GM21360 (cell line): ENCODE data around the gene MUC2.

Source experiments
- ATAC-seq: cut with Tn5 transposase; IDR thresholded peaks from one replicate; pipeline ENCODE4 v1.9.1; 2021; ENCODE audit warnings: mild to moderate bottlenecking, moderate library complexity; ENCODE audit not compliant: unreplicated experiment

Gene MUC2

GRCh38 chr11:1085440-1086170, 10.9 kb downstream of the MUC2 start:
- no peak for ATAC-seq

- ATAC-seq: no peak
Observed at GRCh38 chr11:1086171-1087102, 11.8 kb downstream of the MUC2 start.

- ATAC-seq: no peak
Observed at GRCh38 chr11:1087279-1087960, 12.7 kb downstream of the MUC2 start.

GRCh38 chr11:1087961-1088926, 13.6 kb downstream of the MUC2 start:
- ATAC-seq: no peak

- ATAC-seq: no peak
Observed at GRCh38 chr11:1088927-1089737, 14.5 kb downstream of the MUC2 start.

- ATAC-seq: no peak
Observed at GRCh38 chr11:1089738-1090599, 15.3 kb downstream of the MUC2 start.

GRCh38 chr11:1090600-1091331, 16.1 kb downstream of the MUC2 start:
- no peak for ATAC-seq

GRCh38 chr11:1091332-1092083, 16.8 kb downstream of the MUC2 start:
- ATAC-seq: no peak

GRCh38 chr11:1092145-1092670, 17.5 kb downstream of the MUC2 start:
- no peak for ATAC-seq

GRCh38 chr11:1092919-1093318, 18.2 kb downstream of the MUC2 start:
- no peak for ATAC-seq

- no peak for ATAC-seq
Observed at GRCh38 chr11:1099519-1100355, 25.1 kb downstream of the MUC2 start.

GRCh38 chr11:1100417-1101245, 26.0 kb downstream of the MUC2 start:
- no peak for ATAC-seq

GRCh38 chr11:1101318-1102089, 26.8 kb downstream of the MUC2 start:
- no peak for ATAC-seq

GRCh38 chr11:1102221-1102971, 27.7 kb downstream of the MUC2 start:
- ATAC-seq: no peak
